ENCODE measurements around the gene GNG14.
"Not testable (repeated sequence)": the region's sequence is repeated elsewhere in the genome, so short reads cannot be mapped to it uniquely, and the experiment has no call there.

The GNG14 gene

DNA sequence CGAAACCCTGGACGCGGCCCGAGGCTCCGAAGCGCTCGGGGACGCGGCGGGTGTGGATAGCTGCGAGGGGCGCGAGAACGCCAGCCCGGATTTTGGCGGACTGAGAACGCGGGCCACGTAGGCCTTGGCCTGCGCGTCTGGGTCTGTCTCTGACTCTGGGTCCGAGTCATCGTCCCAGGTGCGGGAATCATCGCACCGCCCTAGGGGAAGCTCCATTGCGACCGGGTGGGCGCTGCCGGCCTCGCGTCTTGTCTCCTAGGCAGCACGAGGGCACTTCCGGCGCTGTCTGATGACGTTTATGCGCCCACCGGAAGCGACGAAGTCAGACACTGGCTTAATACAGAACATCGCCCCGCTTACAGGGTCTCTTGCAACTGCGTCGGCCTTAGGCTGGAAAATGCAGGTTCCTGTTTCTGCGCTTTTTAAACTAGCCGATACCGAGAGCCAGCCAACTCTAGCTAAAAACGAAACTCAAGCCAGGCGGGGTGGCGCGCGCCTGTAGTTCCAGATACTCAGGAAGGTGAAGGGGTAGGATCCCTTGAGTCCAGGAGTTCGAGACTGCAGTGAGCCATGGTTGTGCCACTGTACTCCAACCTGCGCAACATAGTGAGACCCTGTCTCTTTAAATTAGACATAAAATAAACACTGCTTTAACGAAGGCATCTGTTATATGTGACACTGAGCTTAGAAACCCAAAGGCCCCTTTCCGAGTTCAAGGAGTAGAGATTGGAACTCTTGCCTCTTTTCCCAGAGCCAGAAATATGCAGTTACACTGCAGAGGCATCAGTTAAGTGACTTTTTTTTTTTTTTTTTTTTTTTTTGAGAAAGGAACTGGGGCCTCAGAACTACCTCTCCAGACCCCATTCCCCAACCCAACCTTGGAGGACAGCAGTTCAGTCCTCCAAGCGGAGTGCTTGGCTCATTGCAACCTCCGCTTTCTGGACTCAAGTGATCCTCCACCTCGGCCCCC is 8.9 kb downstream of the GNG14 start, which contains the start of gene FBXW9:
FBXW9 (minus strand) TSS at position 266 of the 970 bp plus-strand sequence; CDS start at position 216, 50 bp downstream.
- DNase-seq = peak; percentile 90 to 95

DNA sequence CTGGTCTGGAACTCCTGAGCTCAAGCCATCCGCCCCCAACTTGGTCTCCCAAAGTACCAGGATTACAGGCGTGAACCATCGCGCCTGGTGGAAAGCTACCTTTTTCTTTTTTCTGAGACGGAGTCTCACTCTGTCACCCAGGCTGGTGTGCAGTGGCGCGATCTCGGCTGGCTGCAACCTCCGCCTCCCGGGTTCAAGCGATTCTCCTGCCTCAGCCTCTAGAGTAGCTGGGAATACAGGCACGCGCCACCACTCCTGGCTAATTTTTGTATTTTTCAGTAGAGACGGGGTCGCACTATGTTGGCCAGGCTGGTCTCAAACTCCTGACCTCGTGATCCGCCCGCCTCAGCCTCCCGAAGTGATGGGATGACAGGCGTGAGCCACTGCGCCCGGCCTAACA is 9.6 kb downstream of the GNG14 start:
- not testable (repeated sequence) for DNase-seq

DNA sequence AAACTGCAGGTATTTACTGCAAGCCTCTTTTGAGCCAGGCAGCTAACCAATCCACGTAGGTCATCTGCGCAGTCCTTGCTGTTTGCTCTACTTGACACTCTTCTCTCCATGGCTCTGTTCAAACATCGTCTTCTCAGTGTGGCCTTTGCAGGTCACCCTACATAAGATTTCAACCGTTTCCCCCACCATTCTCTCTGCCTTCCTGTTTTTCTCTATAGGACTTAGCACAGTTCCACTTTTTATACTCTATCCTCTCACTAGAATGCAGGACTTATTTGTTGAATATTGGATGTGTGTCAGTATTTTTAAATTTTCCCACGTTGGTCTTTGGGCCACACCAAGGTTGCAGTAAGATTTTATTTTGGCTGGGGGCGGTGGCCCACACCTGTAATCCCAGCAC is 10.3 kb downstream of the GNG14 start:
- no peak for DNase-seq

DNA sequence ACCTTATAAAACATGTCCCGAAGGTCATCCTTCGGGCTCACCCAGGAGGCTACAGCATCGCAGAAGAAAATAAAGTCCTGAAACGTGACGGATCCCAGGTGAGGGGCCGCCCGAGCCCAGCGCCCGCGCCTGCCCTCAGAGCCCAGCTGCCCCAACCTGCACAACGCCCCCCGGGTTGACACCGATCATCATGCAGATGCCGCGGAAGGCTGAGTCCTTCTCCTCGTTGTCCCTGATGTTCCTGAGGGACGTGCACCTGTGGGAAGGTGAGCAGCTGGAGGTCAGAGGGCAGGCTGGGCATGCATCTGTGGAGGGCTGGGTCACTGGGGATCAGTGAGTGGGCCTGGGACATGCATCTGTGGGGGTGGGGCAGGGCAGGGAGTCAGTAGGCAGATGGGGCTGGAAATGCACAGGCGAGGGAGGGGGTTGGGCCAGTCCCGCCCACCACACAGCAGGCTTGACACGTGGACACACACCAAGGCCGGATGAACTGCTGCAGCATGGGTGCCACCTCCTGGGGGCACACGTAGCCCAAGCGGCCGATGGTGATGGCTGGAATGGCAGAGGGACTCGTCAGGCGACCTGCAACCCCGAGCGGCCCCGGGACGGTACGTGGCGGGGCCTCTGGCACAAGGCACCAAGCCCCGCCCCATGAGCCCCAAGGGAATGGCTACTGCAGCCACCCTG is 13.9 kb downstream of the GNG14 start:
- no peak for DNase-seq

DNA sequence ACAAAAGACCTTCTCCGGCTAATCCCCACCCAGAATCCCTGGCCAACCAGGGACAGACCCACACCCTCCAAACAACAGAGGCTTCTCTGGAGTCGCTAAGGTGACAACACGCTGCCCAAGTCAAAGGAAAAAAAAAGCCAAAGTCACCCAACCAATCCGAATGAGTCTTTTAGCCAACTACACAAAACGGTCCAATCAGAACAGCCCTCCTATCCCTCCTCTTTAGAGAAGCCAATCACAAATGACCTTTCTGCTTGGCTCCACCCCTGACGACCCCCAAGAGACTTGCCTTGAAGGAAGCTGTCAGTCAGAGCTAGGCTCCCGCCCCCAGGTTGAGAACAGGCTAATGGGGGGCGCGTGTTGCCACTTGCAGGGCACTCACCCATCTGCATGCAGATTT is 15.2 kb downstream of the GNG14 start:
- peak in 1 of 2 experiments; percentile 37 for DNase-seq

DNA sequence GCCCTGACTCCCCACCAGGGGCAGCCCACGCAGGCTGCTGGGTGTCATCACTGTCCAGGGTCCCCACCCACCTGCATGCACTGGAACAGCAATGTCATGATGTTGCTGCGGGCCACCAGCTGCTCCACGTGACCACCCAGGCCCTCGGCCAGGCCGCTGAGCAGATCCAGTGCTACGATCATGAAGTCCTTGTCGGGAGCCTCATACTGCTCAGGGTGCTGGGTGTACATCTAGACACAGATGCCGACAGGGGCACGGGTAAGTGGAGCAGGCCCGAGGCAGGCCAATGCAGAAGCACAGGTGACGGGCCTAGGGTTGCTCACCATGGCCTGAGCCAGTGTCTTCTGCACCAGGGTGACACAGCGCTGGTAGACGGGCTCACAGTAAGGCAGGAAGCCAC is 17.4 kb downstream of the GNG14 start:
- no peak for DNase-seq

DNA sequence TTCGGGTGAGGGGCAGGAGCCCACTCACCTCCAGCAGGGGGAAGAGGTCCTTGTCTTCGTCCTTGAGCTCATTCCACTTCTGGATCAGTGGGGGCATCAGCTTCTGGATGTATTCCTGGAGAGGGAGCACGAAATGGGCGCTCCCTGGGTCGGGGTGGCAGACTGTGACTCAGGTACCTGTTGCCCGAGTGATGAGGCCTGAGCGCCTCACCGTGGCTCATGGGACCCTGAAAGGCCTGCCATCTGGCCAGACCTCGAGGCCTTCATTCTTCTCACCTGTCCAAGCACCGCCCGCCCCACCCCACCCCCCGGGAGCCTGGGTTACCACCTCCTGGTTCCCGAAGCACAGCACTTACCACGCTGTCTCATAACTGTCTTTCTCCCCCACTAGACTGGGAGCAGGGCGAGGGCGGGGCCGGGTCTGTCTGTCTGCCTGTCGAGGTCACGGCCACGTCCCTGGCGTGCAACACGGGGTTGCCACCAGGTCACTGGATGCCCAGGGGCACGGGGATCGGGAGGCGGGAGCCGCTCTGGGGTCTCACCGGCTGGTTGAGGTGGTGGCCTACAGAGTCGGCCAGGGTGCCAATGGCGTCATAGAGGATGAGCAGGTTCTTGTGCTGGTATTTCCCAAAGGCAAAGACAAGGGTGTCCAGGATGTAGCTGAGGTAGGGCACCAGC is 18.0 kb downstream of the GNG14 start:
- no peak for DNase-seq

DNA sequence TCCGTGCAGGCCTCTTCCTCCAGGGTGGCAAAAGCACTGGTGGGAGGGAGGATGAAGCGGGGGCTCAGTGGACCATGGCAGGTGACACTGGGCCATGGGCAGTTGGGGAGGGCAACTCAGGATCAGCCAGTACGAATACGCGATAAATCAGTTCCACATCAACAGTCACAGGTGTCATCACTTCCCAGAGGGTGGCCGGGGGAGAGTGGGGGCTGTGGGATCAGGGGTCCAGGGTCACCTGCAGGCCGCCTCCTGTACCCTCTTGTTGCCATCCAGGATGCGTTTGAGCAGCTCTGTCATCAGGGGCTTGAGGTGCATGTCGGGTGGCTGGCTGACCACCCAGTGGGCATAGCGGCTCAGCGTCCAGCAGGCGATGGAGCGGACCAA is 18.5 kb downstream of the GNG14 start:
- no peak for DNase-seq

DNA sequence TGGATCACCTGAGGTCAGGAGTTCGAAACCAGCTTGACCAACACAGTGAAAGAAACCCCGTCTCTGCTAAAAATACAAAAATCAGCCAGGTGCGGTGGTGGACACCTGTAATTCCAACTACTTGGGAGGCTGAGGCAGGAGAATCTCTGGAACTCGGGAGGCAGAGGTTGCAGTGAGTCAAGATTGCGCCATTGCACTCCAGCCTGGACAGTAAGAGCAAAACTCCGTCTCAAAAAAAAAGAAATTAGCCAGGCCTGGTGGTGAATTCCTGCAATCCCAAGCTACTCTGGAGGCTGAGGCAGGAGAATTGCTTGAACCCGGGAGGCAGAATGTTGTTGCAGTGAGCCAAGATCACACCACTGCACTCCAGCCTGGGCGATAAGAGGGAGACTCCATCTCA is 20.8 kb downstream of the GNG14 start:
- DNase-seq = no peak

DNA sequence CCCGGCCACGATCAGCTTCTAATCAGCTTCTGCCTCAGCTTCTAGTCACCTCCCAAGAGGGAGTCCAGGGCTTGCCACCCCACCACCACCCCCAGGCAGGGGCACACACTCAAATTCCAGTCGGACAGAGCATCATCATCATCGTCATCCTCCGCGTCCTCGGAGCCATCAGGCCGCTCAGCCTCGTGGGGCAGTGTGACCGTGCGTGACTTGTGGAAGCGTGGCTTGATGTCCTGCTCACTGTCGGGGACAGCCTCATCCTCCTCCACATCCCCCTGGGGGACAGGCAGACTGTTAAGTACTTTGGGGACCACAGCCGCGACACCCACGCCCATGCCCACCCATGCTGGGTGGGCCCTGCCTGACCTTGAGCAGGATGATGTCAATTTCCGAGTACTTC is 23.4 kb downstream of the GNG14 start:
- DNase-seq = no peak

DNA sequence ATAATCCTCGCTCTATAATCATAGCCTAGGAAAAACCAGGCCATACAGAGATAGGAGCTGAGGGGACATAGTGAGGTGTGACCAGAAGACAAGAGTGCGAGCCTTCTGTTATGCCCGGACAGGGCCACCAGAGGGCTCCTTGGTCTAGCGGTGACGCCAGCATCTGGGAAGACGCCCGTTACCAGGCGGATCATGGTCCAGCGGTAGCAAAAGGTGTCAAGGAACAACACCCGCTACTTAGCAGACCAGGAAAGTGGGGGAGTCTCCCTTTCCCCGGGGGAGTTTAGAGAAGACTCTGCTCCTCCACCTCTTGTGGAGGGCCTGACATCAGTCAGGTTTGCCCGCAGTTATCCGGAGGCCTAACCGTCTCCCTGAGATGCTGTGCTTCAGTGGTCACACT is 24.3 kb downstream of the GNG14 start:
- not testable (repeated sequence) for DNase-seq

DNA sequence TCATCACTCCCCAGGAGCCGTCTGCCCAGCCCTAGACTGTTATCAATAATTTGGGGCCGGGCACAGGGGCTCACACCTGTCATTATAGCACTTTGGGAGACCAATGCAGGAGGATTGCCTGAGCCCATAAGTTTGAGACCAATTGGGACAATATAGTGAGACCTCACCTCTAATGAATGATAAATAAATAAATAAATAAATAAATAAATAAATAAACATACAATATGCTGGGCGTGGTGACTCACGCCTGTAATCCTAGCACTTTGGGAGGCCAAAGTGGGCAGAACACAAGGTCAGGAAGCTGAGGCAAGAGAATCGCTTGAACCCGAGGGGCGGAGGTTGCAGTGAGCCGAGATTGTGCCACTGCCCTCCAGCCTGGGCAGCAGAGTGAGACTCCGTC is 25.5 kb downstream of the GNG14 start:
- not testable (repeated sequence) for DNase-seq

DNA sequence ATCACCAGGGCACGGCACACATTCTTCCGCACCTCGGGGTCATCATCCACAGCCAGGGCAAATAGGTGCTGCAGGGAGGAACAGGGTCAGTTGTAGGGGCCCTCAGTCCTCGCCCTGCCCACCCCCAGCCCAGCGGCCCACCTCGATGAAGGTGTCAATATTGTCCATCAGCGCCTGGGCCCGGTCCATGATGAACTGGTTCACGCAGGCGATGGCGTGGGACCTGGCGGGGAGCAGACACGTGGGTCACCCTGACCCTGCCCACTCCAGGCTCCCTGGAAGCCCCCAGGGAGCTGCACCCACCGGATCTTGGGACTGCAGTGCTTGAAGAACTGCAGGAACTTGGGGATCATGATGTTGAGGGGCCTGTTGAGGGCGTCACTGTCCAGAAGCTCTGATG is 27.3 kb downstream of the GNG14 start:
- DNase-seq = no peak

DNA sequence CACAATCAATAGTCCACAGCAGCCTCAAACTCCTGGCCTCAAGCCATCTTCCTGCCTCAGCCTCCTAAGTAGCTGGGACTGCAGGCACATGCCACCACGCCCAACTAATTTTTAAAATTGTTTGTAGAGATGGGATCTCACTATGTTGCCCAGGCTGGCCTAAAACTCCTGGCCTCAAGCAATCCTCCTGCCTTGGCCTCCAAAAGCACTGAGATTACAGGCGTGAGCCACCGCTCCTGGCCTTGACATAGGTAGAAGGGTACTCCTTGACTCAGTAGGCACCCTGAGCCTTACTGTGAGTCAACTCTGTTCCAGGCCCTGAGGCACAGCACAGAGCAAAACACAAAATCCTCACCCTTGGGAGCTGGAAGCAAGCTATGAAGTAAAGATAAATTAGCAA is 28.1 kb downstream of the GNG14 start:
- no peak for DNase-seq

DNA sequence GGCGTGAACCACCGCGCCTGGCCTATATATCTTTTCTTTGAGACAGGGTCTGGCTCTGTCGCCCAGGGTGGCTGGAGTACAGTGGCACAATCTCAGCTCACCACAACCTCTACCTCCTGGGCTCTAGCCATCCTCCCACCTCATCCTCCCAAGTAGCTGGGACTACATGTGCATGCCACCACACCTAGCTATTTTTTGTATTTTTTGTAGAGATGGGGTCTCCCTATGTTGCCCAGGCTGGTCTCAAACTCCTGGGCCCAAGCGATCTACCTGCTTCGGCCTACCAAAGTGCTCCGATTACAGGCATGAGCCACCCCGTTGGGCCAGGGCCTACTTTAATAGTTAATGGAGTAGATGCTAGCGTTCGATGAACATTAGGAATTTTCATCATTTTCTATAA is 32.5 kb downstream of the GNG14 start:
- no peak for DNase-seq

DNA sequence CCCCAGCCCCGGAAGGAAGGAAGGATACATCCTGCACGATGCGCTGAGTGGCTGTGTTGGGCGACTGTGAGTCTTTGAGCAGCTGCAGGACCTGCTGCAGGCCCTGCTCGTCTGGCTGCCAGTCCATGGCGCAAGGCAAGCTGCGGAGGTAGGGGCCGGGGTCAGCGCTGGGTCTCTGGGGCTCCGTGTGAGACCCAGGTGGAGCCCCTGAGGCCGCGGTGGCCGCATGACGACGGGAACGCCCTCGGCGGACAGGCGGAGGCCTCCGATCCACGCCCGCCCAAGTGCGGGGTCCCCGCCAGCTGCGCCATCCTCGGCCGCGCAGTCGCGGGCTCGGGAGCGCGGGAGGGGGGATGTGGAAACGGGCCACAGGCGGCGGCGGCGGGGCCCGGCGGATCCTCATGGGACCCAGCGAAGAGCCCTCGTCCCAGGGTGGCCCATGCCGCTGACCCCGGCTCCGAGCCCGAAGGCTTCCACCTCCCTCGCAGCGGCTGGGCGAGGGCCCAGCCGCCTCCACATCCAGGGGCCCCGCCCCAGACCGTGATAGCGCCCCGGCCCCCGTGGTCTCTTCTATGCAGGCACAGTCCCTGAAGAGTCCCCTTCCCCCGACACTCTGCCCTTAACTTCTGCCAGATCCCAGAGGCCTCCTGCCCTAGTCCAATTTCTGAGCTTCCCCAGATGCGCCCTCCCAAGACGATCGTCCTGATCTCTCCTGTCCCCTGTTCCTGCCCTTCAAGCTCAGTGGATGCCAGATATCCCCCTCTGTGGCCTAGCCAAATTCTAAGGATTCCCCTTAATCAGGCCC is 33.3 kb downstream of the GNG14 start:
- no peak for DNase-seq

DNA sequence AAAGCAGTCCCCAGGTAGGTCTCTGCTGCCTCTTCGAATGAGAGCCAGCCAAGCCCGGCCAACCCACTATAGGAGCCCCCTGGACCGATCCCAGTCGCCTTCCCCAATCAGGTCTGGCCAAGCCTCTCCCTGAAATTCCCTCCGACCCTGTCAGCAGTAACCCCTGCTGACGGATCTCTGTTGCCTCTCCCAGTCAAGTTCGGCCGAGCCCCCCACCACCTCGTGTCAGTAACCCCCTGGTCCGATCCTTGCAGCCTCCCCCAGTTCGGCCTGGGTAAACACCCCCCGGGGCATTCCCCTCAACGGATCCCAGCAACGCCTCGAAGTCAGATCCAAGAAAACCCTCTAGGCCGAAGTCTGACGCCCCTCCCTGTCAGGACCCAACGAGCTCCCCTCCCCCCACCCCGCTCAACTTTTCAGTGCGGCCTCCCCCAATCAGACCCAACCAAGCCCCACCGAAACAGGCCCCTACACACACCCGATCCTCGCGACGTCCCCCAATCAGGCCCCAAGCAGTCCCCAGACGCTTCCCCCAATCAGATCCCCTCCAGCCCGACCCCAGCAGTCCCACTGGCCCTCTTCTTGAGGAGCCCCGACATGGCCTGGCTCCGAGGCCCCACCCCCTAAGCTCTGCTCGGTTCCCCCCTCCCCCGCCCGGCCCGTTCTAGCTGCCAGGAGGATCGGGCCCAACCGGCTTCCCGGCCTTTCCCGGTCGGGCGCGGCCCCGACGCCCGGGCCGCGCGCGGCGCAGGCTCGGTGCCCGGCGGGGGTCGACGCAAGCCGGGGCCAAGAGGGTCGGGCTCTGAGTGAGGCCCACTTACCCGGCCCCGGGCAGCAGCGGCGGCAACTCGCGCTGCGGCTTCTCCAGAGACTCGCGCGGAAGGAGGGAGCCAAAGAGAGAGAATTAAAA is 34.1 kb downstream of the GNG14 start:
- DNase-seq = peak; percentile 33 to 58

DNA sequence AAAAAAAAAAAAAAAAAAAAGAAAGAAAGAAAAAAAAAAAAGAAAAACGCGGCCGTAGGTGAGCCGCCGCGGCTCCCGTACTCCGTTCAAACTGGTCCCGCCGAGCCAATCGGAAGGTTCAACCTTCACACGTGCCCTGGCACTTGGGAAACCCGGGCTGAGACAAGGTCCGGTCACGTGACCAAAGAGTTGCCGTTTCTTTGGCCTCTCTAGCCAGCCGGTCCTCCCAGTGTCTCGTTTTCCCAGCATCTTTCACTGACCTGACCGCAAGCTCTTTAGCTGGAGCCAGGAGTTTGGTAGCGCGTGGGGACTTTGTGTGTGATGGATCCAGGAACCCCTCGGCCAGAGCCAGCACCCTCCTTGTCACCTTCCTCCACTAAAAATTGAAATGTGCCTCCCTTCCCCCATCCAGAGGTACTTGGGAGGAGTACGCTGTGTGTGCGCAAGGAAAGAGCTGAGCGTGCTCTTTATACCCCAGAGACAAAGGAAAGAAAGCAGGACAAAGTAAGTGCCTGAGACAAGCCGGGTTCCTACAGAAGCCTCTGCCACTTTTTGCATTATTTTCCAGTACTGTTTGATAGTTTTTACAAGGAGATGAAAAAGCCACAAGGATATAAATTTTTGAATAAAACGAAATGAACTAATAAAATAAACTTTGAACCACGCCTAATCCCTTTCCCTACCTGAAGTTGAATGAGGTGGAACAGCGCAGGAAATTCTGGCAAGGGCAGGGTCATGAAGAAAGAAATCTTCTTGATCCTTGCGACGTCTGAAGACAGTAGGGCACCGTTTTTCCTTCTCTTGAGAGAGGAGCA is 35.0 kb downstream of the GNG14 start:
- peak; percentile 97 to 100 for DNase-seq

DNA sequence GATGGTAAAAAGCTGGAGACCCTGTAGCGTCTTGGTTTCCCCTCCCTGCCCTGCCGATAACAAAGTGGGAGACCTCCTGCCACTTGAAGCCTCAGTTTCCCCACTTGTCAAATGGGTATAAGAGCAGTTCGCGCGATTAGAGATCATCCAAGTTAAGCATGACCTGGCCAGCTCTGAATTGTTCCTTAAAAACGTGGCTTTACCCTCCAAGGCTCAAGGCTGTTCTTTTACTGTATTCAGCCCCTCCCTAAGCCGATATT is 35.5 kb downstream of the GNG14 start:
- no peak for DNase-seq

DNA sequence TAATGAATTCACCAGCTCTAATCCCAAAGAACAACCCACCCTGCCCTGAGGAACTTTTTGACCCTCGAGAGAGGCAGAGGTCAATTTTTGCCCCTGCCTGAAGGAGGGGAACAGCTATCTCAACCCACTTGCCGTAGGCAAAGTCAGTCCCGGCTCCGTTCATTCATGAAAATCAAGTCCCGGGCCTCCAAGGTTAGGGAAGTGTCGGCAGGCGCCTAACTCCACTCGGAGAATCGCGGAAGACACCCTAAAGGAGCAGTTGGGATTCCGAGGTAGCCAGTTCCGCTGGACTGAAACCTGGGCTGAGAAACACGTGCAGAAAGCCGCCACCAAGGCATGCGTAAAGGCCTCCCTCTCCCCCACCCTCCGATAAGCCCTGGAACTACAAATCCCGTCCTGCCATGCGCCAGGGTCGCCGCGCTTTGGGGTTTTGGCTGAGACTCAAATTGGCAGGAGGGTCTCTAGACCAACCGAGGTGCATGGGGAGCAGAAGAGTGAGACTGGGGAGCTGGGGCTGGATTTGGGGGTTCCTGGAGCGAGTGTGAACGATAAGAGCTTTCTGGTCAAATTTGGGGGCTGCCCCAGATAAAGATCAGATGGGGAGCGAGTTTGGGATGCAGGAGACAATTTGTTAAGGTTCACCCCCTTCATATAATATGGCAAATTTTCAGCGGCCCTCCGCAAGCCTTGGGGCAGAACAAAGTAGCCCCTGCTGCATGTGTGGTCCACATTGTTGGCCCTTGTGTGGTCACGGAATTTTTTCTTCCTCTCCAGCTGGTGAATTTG is 36.0 kb downstream of the GNG14 start, which contains the start of gene TNPO2:
TNPO2 (minus strand) TSS at position 292 of the 786 bp plus-strand sequence. CDS start 2,955 bp downstream, outside the sequence.
- DNase-seq = peak; percentile 60 to 82

Data from NCI-H2081 (cell line).